Neural crest cell (in vitro differentiated cells): ENCODE measurements around the gene ACOT4. TPM values are rescaled to one million over a fixed set of nuclear protein-coding genes. Genes with fewer than 3 reads are reported as not detected.

Experiments
- DNase-seq: peaks from one replicate; pipeline ENCODE4 v3.0.0; 2021; ENCODE audit warnings: low read depth, mixed read lengths, low spot score
- H3K27ac Mint-ChIP-seq: one replicate; pipeline ENCODE4 v1.8.0; 2021; ENCODE audit warnings: mild to moderate bottlenecking, mixed read lengths; ENCODE audit not compliant: unreplicated experiment
- H3K27me3 Mint-ChIP-seq: 2 replicates; pipeline ENCODE4 v1.8.0; 2021; ENCODE audit warnings: low read depth, mild to moderate bottlenecking, mixed read lengths
- H3K36me3 Mint-ChIP-seq: 2 replicates; pipeline ENCODE4 v1.8.0; 2021; ENCODE audit warnings: low read depth, mild to moderate bottlenecking, mixed read lengths
- H3K4me1 Mint-ChIP-seq: 2 replicates; pipeline ENCODE4 v1.8.0; 2021; ENCODE audit warnings: mixed read lengths
- H3K4me3 Mint-ChIP-seq: one replicate; pipeline ENCODE4 v1.8.0; 2021; ENCODE audit warnings: mild to moderate bottlenecking, mixed read lengths
- H3K9me3 Mint-ChIP-seq: 2 replicates; pipeline ENCODE4 v1.8.0; 2021; ENCODE audit warnings: mixed read lengths
- total RNA-seq: library from RNA; stranded (reverse); gene quantifications from 2 replicates; pipeline ENCODE4 v1.2.1, GENCODE V29; 2021
- TF ChIP-seq, protein P1 (sequence below): fragments of 200-600 bp; sonication (generic); conservative IDR thresholded peaks from 2 replicates; pipeline ENCODE4 v1.5.0; 2021; ENCODE audit warnings: antibody characterized with exemption, mild to moderate bottlenecking

ACOT4 gene
- total RNA-seq, 1 donor from 2014 or later = 0.98 TPM

DNA sequence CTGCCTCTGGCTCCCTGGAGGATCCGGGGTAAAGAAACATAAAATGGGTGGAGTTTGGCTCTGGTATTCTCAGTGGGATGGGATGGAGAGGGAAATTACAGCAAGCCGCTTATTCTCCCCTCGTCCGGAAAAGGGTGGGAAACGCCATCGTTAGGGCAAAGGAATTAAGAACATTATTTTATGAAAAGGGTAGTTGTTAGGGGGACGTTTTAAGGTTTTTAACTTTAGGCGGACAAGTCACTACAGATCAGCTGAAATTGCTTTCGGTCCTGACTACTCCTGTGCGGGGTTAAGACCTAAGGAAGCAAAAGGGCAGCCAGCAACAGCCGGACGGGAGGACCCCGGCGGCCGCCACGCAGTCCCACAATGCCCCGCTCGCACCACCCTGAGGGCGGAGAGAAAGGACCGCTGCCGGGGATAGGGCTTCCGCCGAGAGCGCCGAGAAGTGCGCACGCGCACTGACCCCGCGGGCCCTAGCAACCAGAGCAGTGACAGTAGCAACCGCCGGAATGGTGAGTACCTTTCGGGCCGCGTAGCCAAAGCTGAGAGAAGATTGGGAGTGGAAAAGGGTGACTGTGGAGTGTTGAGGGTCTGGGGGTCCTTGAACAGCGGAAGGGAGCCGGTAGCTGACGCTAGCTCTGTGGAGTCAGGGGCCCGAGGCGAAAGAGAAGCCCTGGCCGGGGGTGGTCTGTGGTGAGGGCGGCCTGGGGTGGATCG is 53.0 kb downstream of the ACOT4 start, which contains the start of gene DNAL1:
Gene DNAL1 (plus strand): TSS at position 456 of the 717 bp plus-strand sequence. CDS start 54 bp downstream, at position 510.
- H3K4me3 Mint-ChIP-seq = peak within 1 kb of the TSS; percentile 93
- TF ChIP-seq, protein P1, sequence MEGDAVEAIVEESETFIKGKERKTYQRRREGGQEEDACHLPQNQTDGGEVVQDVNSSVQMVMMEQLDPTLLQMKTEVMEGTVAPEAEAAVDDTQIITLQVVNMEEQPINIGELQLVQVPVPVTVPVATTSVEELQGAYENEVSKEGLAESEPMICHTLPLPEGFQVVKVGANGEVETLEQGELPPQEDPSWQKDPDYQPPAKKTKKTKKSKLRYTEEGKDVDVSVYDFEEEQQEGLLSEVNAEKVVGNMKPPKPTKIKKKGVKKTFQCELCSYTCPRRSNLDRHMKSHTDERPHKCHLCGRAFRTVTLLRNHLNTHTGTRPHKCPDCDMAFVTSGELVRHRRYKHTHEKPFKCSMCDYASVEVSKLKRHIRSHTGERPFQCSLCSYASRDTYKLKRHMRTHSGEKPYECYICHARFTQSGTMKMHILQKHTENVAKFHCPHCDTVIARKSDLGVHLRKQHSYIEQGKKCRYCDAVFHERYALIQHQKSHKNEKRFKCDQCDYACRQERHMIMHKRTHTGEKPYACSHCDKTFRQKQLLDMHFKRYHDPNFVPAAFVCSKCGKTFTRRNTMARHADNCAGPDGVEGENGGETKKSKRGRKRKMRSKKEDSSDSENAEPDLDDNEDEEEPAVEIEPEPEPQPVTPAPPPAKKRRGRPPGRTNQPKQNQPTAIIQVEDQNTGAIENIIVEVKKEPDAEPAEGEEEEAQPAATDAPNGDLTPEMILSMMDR = no peak
- peaks cover 22% of the 10 kb centered on the region for H3K4me1 Mint-ChIP-seq
- no peaks in the 10 kb centered on the region for H3K27me3 Mint-ChIP-seq
- no peaks in the 10 kb centered on the region for H3K36me3 Mint-ChIP-seq
- H3K9me3 Mint-ChIP-seq = no peaks in the 10 kb centered on the region
- peak within 1 kb of the TSS; percentile 89 for H3K27ac Mint-ChIP-seq
- peak; percentile 90 for DNase-seq

DNA sequence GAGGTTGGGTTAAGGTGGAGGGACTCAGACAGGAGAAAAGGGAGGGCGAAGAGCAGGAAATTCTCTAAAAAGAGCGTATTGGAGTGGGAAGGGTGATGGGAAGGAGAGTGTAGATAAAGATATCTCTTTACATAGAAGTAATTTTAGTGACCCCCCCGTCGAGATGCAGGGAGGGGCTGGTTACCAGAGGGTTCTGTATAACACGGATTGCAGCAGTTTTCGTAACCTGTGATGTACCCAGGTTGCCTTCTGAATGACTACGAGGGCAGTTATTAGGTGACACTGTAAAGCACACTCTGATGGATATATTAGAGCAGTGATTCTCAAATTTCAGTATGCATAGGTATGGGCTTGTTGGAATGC is 53.6 kb downstream of the ACOT4 start:
- no peaks in the 10 kb centered on the region for H3K9me3 Mint-ChIP-seq
- TF ChIP-seq, protein P1 = no peak
- peak overlapping the region; percentile 93 for H3K4me3 Mint-ChIP-seq
- H3K27ac Mint-ChIP-seq = peak overlapping the region; percentile 89
- DNase-seq = no peak
- H3K4me1 Mint-ChIP-seq = peaks cover 22% of the 10 kb centered on the region
- H3K27me3 Mint-ChIP-seq = no peaks in the 10 kb centered on the region
- H3K36me3 Mint-ChIP-seq = no peaks in the 10 kb centered on the region

Other genes with a start within 250 kb of the ACOT4 start
- gene NUMB, start 133.3 kb upstream of the ACOT4 start, total RNA-seq = 40.2 and 40.7 TPM in 2 replicates
- gene RIOX1, start 100.9 kb upstream of the ACOT4 start, total RNA-seq = 25.7 and 25.8 TPM in 2 replicates
- 6.8 and 8.0 TPM in 2 replicates for gene ACOT1, start 54.7 kb upstream of the ACOT4 start, total RNA-seq
- not detected in 2 replicates for gene HEATR4, start 32.9 kb upstream of the ACOT4 start, total RNA-seq
- gene ACOT2, start 22.7 kb upstream of the ACOT4 start, total RNA-seq = 24.4 and 25.9 TPM in 2 replicates
- gene ACOT6, start 20.6 kb downstream of the ACOT4 start, total RNA-seq = not detected in 2 replicates
- gene DNAL1, start 53.1 kb downstream of the ACOT4 start, total RNA-seq = 18.1 and 20.1 TPM in 2 replicates
- gene PNMA1, start 122.5 kb downstream of the ACOT4 start, total RNA-seq = 94.4 and 97.4 TPM in 2 replicates